Thoracic aorta (tissue), 2 donors: ENCODE data around the gene IGFBP6. TPM values are rescaled to one million over a fixed set of nuclear protein-coding genes. Genes with fewer than 3 reads are reported as not detected.

Experiments
- ATAC-seq: fragments of 150-250 bp; one replicate; pipeline ENCODE4 v1.8.0; 2017; ENCODE audit warnings: low read depth; ENCODE audit not compliant: insufficient number of reproducible peaks, low FRiP score
- DNase-seq: peaks from one replicate; pipeline ENCODE4 v3.0.0-alpha.2; 2020; ENCODE audit warnings: low spot score
- H3K27ac ChIP-seq, 2 donors: fragments of 200-600 bp; sonication (generic); 1 replicate in 1 of 2; 2 replicates in 1 of 2; pipeline ENCODE4 v1.5.1; 2016; ENCODE audit warnings: mild to moderate bottlenecking in 2 of 2, moderate library complexity in 2 of 2
- H3K27me3 ChIP-seq: fragments of 200-600 bp; sonication (generic); replicated peaks from 2 replicates; pipeline ENCODE4 v1.6.0; 2016; ENCODE audit warnings: mild to moderate bottlenecking; ENCODE audit not compliant: insufficient read depth
- H3K36me3 ChIP-seq: fragments of 200-600 bp; sonication (generic); one replicate; pipeline ENCODE4 v1.5.1; 2016
- H3K4me1 ChIP-seq, 2 donors: fragments of 200-600 bp; sonication (generic); 1 replicate in 1 of 2; 2 replicates in 1 of 2; pipeline versions ENCODE4 v1.5.1 to v1.6.0; 2016; ENCODE audit warnings: low read depth in 2 of 2, mild to moderate bottlenecking in 1 of 2; ENCODE audit not compliant: control insufficient read depth in 1 of 2
- H3K4me3 ChIP-seq: fragments of 200-600 bp; sonication (generic); 2 replicates; pipeline ENCODE4 v1.5.1; 2016; ENCODE audit warnings: mild to moderate bottlenecking
- H3K9me3 ChIP-seq: fragments of 200-600 bp; sonication (generic); 2 replicates; pipeline ENCODE4 v1.5.1; 2016
- total RNA-seq, 2 donors: library from RNA; depleted of rRNA; stranded (reverse); fragments of >200 nt; gene quantifications; one replicate each; pipeline versions ENCODE4 v1.1.0 to v1.2.3, GENCODE V29; 2016
- TF ChIP-seq, protein P1 (sequence below): fragments of 200-600 bp; sonication (generic); IDR thresholded peaks from one replicate; pipeline ENCODE4 v1.5.1; 2019; ENCODE audit warnings: antibody characterized with exemption

IGFBP6 gene
- total RNA-seq, 2 donors from 2014 or later, result 1,999 to 2,150 TPM

DNA sequence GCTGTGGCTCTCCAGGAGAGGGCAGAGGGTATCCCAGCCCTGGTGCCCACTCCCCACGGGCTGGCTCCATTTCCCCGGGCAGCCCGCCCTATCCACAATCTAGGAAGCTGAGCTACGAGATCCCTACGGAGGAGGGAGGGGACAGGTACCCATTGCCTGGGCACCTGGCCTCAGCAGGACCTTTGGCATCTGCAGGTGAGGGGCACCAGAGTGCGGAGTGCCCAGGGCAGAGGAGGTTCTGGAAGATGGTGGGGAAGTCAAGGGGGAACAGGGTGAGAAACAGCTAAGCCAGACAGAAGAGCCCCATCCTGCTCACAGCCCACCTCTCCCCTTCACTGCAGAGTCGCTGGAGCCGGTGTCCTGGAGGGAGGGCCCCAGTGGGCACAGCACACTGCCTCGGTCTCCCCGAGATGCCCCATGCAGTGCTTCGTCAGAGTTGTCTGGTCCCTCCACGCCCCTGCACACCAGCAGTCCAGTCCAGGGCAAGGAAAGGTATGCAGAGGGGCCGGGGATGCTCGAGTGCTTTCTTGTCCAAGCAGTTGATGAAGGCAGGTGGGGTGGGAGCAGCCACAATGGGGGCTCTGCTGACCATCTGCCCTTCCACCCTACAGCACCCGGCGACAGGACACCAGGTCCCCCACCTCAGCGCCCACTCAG is 37.3 kb upstream of the IGFBP6 start:
- DNase-seq, result no peak
- Histone ChIP-seq H3K9me3 (no peaks in the 10 kb centered on the region), H3K4me1 (peaks cover 15 to 68% of the 10 kb centered on the region in 2 donors), H3K36me3 (peaks cover 80% of the 10 kb centered on the region), H3K4me3 (no peak overlapping the region), H3K27ac (peak overlapping the region; percentile 50 to 84), H3K27me3 (no peaks in the 10 kb centered on the region)
- no peak for ATAC-seq
- TF ChIP-seq, protein P1, sequence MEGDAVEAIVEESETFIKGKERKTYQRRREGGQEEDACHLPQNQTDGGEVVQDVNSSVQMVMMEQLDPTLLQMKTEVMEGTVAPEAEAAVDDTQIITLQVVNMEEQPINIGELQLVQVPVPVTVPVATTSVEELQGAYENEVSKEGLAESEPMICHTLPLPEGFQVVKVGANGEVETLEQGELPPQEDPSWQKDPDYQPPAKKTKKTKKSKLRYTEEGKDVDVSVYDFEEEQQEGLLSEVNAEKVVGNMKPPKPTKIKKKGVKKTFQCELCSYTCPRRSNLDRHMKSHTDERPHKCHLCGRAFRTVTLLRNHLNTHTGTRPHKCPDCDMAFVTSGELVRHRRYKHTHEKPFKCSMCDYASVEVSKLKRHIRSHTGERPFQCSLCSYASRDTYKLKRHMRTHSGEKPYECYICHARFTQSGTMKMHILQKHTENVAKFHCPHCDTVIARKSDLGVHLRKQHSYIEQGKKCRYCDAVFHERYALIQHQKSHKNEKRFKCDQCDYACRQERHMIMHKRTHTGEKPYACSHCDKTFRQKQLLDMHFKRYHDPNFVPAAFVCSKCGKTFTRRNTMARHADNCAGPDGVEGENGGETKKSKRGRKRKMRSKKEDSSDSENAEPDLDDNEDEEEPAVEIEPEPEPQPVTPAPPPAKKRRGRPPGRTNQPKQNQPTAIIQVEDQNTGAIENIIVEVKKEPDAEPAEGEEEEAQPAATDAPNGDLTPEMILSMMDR, result no peak

DNA sequence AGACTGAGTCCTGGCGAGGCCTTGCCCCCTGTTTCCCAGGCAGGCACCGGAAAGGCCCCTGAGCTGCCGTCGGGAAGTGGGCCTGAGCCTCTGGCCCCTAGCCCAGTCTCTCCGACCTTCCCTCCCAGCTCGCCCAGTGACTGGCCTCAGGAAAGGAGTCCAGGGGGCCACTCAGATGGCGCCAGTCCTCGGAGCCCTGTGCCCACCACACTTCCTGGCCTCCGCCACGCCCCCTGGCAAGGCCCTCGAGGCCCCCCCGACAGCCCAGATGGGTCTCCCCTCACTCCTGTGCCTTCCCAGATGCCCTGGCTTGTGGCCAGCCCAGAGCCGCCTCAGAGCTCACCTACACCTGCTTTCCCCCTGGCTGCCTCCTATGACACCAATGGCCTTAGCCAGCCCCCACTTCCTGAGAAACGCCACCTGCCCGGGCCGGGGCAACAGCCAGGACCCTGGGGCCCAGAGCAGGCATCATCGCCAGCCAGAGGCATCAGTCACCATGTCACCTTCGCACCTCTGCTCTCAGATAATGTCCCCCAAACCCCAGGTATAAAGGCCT is 36.7 kb upstream of the IGFBP6 start:
- DNase-seq (no peak), ATAC-seq (no peak)
- peak overlapping the region; percentile 50 to 84 for H3K27ac ChIP-seq
- no peaks in the 10 kb centered on the region for H3K27me3 ChIP-seq
- peaks cover 15 to 68% of the 10 kb centered on the region in 2 donors for H3K4me1 ChIP-seq
- H3K36me3 ChIP-seq, result peaks cover 79% of the 10 kb centered on the region
- H3K4me3 ChIP-seq, result no peak overlapping the region
- TF ChIP-seq, protein P1, result no peak
- H3K9me3 ChIP-seq, result no peaks in the 10 kb centered on the region

DNA sequence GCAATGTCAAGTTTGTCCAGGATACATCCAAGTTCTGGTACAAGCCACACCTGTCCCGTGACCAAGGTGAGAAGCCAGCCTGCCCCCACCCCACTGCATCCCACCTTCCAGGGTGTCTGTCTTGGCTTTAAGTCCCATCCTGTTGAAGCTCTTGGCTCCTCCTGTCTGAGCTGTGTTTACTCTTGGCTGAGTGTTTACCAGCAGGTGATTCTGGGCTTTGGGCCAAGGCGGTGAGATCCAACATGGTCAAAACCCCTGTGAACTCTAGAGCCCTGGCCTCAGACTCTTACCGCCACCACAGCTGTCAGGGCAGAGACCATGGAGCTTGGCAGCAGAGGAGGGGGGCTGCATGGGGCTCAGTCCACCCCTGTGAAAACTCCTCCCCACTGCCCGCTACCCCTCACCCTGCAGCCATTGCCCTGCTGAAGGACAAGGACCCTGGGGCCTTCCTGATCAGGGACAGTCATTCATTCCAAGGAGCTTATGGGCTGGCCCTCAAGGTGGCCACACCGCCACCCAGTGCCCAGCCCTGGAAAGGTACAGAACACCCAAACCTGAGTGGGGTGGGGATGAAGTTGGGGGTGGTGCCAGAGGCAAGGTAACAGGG is 36.0 kb upstream of the IGFBP6 start:
- Histone ChIP-seq H3K36me3 (peaks cover 77% of the 10 kb centered on the region), H3K4me3 (no peak overlapping the region), H3K27ac (peak overlapping the region; percentile 50 to 84), H3K4me1 (peaks cover 21 to 72% of the 10 kb centered on the region in 2 donors), H3K9me3 (no peaks in the 10 kb centered on the region), H3K27me3 (no peaks in the 10 kb centered on the region)
- ATAC-seq (no peak), DNase-seq (no peak)
- TF ChIP-seq, protein P1, result no peak

DNA sequence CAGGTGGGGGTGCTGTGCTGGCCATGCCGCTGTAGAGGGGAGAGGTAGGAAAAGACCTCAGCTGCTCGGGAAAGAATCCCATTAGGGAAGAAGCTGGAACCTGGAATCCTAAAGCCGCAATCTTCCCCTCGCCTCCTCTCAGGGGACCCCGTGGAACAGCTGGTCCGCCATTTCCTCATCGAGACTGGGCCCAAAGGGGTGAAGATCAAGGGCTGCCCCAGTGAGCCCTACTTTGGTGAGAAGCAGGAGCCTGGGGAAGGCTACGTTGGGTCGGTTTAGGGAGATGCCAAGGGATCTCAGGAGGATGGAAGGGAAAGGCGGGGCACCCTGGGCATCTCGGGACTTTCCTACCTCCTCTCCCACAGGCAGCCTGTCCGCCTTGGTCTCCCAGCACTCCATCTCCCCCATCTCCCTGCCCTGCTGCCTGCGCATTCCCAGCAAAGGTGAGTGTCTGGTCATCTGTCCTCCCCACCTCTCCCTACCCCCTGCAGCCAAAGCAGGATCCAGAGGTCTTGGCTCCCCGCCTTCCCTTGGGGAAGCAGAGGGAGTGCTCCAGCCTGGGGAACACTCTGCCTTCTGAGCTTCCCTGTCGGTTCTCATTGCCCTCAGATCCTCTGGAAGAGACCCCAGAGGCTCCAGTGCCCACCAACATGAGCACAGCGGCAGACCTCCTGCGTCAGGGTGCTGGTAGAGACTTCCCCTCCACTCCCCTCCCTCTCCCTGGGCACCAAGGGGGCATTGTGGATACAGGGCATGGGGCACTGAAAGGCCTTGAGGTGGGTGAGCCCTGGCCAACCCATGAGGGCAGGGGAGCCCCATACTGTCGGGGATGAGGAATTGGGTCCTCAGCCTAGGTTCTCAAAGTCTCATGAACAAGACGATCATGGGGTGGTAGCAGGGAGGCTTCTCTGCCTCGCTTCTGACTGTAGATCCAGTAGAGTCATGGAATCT is 35.2 kb upstream of the IGFBP6 start:
- no peak for ATAC-seq
- no peak for DNase-seq
- Histone ChIP-seq H3K27me3 (no peaks in the 10 kb centered on the region), H3K9me3 (no peaks in the 10 kb centered on the region), H3K27ac (peak overlapping the region; percentile 50 to 84), H3K4me1 (peaks cover 22 to 75% of the 10 kb centered on the region in 2 donors), H3K4me3 (no peak overlapping the region), H3K36me3 (peaks cover 72% of the 10 kb centered on the region)
- TF ChIP-seq, protein P1, result no peak
